ENCODE results near the gene ENPP3. TPM values are rescaled to one million over a fixed set of nuclear protein-coding genes. Genes with fewer than 3 reads are reported as not detected.

The ENPP3 gene
- total RNA-seq, 1 donor from 2014 or later: 0.14 TPM

DNA sequence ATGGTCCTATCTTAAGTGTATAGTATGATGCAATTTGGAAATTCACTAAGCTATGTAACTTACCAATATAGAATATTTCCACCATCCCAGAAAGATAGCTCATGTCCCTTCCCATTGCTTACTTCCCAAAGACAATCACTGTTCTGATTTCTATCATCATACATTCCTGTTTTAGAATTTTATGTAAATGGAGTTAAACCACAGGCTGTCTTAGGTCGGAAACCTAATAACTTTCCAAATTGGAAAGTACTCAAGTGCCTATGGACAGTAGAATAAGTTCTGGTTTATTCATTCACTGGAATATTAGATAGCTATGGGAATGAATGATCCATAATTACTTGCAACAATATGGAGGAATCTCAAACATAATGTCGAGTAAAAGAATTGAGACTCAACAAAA lies 20.1 kb downstream of the ENPP3 start:
- Mint-ChIP-seq H3K9me3 (no peaks in the 10 kb centered on the region), H3K36me3 (ENCODE audit: low read depth) (no peaks in the 10 kb centered on the region), H3K4me3 (no peak overlapping the region), H3K4me1 (no peaks in the 10 kb centered on the region), H3K27me3 (ENCODE audit: low read depth) (no peaks in the 10 kb centered on the region), H3K27ac (ENCODE audit: unreplicated experiment) (no peak overlapping the region)
- TF ChIP-seq, protein P1, sequence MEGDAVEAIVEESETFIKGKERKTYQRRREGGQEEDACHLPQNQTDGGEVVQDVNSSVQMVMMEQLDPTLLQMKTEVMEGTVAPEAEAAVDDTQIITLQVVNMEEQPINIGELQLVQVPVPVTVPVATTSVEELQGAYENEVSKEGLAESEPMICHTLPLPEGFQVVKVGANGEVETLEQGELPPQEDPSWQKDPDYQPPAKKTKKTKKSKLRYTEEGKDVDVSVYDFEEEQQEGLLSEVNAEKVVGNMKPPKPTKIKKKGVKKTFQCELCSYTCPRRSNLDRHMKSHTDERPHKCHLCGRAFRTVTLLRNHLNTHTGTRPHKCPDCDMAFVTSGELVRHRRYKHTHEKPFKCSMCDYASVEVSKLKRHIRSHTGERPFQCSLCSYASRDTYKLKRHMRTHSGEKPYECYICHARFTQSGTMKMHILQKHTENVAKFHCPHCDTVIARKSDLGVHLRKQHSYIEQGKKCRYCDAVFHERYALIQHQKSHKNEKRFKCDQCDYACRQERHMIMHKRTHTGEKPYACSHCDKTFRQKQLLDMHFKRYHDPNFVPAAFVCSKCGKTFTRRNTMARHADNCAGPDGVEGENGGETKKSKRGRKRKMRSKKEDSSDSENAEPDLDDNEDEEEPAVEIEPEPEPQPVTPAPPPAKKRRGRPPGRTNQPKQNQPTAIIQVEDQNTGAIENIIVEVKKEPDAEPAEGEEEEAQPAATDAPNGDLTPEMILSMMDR (conservative IDR thresholded peaks at IDR 0.05): no peak
- DNase-seq (ENCODE audit: low read depth, low spot score): no peak

GRCh38 chr6:131657630-131658111 lies 20.6 kb downstream of the ENPP3 start:
- Mint-ChIP-seq H3K9me3 (no peaks in the 10 kb centered on the region), H3K36me3 (ENCODE audit: low read depth) (no peaks in the 10 kb centered on the region), H3K4me1 (no peaks in the 10 kb centered on the region), H3K27me3 (ENCODE audit: low read depth) (no peaks in the 10 kb centered on the region), H3K27ac (ENCODE audit: unreplicated experiment) (no peak overlapping the region), H3K4me3 (no peak overlapping the region)
- TF ChIP-seq, protein P1 (conservative IDR thresholded peaks at IDR 0.05): no peak
- no peak for DNase-seq (ENCODE audit: low read depth, low spot score)

DNA sequence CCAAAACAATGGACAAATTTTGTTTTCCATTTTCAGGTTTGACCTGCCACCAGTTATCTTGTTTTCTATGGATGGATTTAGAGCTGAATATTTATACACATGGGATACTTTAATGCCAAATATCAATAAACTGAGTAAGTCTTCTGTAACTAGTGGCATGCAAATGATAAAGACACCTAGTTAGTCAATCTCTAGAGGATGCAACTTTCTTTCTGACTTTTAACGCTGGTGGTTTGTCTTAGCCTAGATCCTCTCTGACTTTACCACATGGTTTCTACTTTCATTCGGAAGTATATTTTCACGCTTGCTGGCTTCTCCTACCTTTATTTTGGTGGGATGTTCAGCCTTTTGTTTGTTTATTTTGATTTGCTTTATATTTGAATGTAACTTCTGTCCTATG lies 21.2 kb downstream of the ENPP3 start:
- Mint-ChIP-seq H3K4me3 (no peak overlapping the region), H3K9me3 (no peaks in the 10 kb centered on the region), H3K36me3 (ENCODE audit: low read depth) (no peaks in the 10 kb centered on the region), H3K27me3 (ENCODE audit: low read depth) (no peaks in the 10 kb centered on the region), H3K27ac (ENCODE audit: unreplicated experiment) (no peak overlapping the region), H3K4me1 (no peaks in the 10 kb centered on the region)
- no peak for DNase-seq (ENCODE audit: low read depth, low spot score)
- TF ChIP-seq, protein P1 (conservative IDR thresholded peaks at IDR 0.05): no peak

- TF ChIP-seq, protein P1 (conservative IDR thresholded peaks at IDR 0.05): no peak
- DNase-seq (ENCODE audit: low read depth, low spot score): no peak
- no peak overlapping the region for H3K4me3 Mint-ChIP-seq
- H3K4me1 Mint-ChIP-seq: no peaks in the 10 kb centered on the region
- no peaks in the 10 kb centered on the region for H3K27me3 Mint-ChIP-seq (ENCODE audit: low read depth)
- no peaks in the 10 kb centered on the region for H3K36me3 Mint-ChIP-seq (ENCODE audit: low read depth)
- H3K9me3 Mint-ChIP-seq: no peaks in the 10 kb centered on the region
- H3K27ac Mint-ChIP-seq (ENCODE audit: unreplicated experiment): no peak overlapping the region
Observed at GRCh38 chr6:131660195-131660594, 23.1 kb downstream of the ENPP3 start.

- DNase-seq (ENCODE audit: low read depth, low spot score): no peak
- H3K4me3 Mint-ChIP-seq: no peak overlapping the region
- H3K4me1 Mint-ChIP-seq: no peaks in the 10 kb centered on the region
- TF ChIP-seq, protein P1 (conservative IDR thresholded peaks at IDR 0.05): no peak
- H3K27ac Mint-ChIP-seq (ENCODE audit: unreplicated experiment): no peak overlapping the region
- H3K36me3 Mint-ChIP-seq (ENCODE audit: low read depth): no peaks in the 10 kb centered on the region
- no peaks in the 10 kb centered on the region for H3K9me3 Mint-ChIP-seq
- no peaks in the 10 kb centered on the region for H3K27me3 Mint-ChIP-seq (ENCODE audit: low read depth)
Observed at GRCh38 chr6:131663578-131664165, 26.6 kb downstream of the ENPP3 start.

Data from neural crest cell (in vitro differentiated cells).